Stimulated activated naive CD8-positive, alpha-beta T cell treated with anti-CD3 and anti-CD28 coated beads, Interleukin-15, Interleukin-2, amounts not matched to agents 100 U/mL and 50 U/mL, for 24 hours (primary cell): ENCODE measurements around the gene NUMA1.

ENCODE experiments used
- ATAC-seq: fragments of 150-1000 bp; cut with Tn5 transposase; one replicate; pipeline ENCODE4 v1.10.0; 2021
- DNase-seq: peaks from one replicate; pipeline ENCODE4 v3.0.0; 2021

NUMA1 gene

GRCh38 chr11:72014761-72015320, 65.5 kb downstream of the NUMA1 start:
- DNase-seq, result no peak
- no peak for ATAC-seq

DNA sequence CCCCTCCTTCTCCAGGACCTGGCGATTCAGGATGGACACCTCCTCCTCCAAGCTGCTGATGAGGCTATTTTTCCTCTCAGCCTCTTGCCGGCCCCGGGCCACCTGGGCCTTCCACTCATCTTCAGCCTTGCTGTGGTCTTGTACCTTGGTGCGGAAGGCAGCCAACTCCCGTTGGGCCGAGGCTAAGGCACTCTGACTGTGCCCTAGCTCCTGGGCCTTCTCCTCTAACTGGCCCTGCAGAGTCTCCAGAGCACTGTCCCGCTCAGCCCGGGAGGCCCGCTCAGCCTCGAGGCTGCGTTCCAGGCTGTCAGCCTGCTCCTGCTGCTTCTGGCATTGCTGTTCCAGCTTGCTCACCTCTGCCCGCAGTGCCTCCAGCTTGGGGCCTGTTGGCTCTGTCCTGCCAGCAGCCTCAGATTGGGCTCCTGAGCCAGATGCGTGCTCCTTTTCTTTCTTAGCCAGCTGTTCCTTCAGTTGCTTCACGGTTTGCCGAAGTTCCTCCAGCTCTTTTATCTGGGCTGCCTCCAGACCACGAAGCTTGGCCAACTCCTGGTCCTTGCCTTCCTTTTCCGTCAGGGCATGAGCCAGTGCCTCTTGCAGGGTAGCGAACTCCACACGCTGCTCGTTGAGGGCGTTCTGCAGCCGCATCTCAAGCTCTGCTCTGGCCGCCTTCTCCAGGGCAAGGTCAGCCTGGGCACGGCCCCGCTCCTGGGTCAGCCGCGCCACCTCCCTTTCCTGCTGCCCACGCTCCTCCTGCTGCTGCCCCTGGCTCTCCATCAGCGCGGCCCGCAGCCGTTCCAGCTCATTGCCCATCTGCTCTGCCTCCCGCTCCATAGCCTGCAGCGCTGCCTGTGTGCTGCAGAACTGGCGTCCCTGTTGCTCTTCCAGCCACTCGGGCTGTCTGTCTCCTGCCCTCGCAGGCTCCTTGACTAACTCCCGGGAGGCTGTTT, 66.3 kb downstream of the NUMA1 start:
- ATAC-seq (no peak), DNase-seq (no peak)

DNA sequence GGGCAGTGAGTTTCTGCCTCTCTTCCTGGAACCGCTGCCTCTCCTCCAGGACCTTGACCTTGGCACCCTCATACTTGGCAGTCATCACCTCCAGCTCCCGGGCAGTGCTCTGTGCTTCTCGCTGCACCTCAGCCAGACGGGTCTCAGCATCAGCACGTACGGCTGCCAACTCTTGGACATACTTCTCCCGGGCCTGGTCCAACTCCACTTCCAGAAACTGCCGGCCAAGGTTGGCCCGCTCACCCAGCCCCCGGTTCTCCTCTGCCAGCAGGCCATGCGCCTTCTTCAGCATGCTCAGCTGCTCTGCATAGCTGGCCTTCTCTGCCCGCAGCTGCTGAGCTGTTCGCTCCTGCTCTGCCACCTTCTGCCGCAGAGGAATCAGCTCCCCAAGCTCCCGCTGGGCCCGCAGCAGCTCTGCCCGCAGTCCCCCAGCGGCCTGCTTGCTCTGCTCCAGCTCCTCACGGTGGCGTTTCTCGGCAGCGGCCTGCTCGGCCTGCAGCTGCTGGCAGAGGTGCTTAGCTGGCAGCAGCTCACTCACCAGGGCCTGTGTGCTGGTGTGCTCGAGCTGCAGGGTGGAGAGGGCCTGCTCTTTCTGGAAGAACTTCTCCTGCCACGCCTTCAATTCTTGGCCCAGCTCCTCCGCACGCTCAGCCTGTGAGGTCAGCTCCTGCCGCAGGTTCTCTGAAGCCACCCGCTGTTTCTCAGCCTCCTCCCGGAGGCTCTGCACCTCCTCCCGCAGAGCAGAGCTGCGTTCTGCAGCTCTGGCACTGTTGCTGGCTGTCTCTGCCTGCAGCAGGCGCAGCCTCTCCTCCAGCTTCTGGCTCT, 67.2 kb downstream of the NUMA1 start:
- ATAC-seq, result no peak
- no peak for DNase-seq

DNA sequence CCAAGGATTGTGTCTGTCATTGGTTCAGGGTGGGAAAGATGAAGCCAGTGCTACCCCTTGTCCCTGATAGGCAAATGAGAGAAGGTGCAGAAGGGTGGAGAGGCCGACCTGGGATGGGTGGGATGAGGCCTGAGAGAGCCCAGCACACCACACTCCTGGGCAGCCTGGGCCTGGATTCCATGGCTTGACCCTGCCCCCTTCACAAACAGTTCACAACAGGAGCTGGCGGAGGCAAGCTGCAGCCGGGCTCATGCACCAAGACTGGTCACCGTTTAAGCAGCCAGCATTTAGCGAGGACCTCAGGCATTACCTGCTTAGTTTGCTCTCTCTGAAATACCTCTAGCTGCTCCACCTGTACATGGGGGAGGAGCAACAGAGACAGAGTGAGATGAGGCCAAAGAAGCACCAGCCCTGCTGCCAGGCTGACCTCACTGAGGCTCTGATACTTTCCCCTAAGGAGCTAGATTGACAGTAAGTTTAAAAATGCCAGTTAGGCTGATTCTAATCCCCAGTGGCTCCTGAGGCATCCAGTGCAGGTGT, 68.2 kb downstream of the NUMA1 start:
- no peak for ATAC-seq
- no peak for DNase-seq

- DNase-seq, result no peak
- no peak for ATAC-seq
These were observed 69.7 kb downstream of the NUMA1 start for GRCh38 chr11:72010529-72011233.

DNA sequence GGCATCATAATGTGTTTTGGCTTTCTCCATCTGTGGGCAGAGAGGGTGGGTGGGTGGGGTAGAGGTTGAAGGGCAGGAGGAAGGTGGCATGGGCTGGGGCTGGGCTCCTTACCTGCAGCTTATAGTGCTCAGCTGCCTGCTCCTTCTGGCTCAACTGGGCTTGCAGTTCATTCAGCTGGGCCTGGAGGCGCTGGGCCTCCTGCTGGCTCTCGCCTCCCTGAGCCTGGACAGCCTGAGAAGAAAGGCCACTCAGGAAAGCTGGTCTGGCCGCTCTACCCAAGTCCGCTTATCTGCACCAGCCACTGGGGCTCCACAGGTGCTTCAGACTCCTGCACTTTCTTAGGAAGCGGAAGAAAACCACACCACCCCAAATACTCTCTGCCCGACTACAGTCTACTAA, 71.2 kb downstream of the NUMA1 start:
- ATAC-seq (no peak), DNase-seq (no peak)

DNA sequence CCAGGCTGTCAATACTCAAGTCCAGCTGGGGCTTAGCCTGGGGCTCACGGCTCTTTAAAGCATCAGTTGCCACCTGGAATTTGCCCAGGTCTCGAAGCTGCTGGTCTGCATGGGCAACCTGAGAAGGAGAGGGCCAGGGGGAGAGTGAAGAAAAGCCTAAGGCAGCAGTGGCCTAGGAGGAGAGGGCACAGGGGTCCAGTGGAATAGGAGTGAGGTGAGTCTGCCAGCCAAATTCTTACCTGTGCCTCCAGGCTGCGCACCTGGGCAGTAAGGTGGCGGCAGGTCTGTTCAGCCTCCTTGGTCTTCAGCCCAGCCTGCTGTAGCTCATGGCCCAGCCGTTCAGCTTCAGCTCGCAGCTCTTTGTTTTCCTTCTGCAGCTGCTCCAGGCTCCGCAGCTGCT, 71.6 kb downstream of the NUMA1 start:
- DNase-seq, result no peak
- no peak for ATAC-seq

GRCh38 chr11:72007587-72007986, 72.8 kb downstream of the NUMA1 start:
- ATAC-seq (no peak), DNase-seq (no peak)

DNA sequence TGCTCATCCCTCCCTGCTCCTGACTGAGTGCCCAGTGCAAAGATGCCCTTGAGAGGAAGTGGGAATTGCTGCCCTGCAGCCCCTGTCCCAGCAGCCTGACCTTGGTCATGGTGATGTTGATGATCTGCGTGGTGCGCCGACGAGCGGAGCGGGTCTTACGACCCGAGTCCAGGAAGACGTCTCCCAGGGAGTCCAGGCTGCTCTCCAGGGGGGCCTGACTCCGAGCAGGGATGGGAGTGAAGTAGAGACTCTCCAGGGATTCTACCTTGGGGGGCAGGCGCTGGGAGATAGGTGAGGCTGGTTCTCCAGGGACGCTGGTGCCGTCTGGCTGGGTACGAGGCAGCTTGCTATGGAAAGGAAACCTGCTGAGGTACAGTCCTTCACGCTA, 73.3 kb downstream of the NUMA1 start:
- no peak for ATAC-seq
- no peak for DNase-seq

DNA sequence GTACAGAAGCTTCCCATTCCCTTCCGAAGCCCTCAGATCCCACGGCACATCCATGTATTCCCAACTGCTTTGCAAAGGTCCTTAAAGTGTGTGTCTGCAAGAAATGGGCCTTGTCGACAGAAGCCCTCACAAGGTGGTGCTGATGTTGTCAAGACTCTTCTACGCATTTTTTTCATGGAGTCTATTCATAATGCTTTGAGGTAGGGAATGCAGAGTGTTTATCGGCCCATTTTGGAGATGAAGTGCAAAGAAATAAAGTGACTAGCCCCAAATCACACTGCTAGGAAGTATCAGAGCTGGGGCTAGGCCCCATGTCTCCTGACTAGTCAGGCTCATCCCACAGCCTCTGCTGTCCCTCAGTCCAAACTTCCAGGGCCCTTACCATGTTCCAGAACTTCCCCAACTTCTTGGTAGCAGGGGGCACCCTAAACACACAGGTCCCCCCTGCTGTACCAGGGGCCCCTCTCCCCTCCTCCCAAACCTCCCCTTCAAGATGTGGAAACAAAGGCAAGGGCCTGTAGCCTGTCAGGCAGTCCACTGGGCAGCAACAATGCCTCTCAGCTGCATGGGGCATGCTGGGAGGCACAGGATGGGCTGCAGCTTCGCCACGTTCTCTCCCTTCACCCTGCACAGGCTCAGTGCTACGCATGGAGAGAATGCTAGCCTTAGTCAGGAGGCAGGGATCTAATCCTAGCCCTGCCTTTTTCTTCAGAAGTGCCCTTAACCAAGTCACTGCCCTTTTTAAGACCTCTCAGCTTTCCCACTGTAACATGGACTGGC, 73.8 kb downstream of the NUMA1 start:
- ATAC-seq (no peak), DNase-seq (no peak)

GRCh38 chr11:72005347-72006260, 74.7 kb downstream of the NUMA1 start:
- ATAC-seq (no peak), DNase-seq (no peak)

DNA sequence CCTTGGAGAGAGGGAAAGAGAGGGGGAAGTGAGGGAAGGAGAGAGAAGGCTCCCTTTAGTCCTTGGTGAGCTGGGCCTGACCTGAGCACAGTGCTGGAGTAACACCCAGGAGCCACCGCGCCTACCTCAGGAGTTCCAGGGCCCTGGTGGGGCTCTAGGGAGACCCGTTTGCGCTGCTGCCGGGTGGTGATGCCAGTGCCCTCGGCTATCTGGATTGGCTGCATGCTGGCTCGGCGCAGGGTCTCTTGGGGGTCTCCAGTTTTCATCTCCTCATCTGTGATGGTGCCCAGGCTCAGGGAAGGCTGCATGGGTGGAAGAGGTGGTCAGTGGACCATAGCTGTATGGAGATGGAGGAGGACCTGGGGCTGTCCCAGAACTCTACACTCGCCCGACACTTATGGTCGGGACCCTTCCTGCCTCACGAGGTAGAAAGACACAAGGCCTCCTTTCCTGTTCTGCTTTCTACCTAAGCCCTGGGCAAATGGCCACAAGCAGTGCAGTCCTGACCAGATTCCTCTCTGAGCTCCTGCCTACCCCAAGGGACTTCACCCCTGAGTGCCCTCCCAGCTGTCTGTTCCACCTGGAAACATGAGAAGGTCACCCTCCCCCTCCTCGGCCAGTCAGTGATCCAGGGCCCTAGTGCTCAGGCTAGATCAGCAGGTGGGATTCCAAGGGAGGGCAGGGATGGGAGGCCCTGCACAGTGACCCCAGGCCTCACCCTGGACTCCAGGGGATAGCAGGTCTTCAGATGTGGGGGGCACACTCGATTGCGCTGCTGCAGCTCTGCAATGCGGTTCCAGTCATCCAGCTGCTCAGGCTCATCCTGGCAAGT, 75.6 kb downstream of the NUMA1 start:
- DNase-seq, result no peak
- ATAC-seq, result no peak

- DNase-seq (no peak), ATAC-seq (no peak)
These were observed 76.6 kb downstream of the NUMA1 start for GRCh38 chr11:72003776-72004171.

GRCh38 chr11:72002841-72003775, 77.2 kb downstream of the NUMA1 start:
- DNase-seq, result no peak
- no peak for ATAC-seq

GRCh38 chr11:72001834-72002591, 78.3 kb downstream of the NUMA1 start:
- no peak for ATAC-seq

GRCh38 chr11:72001285-72001684, 79.1 kb downstream of the NUMA1 start:
- ATAC-seq (no peak), DNase-seq (no peak)

More at GRCh38 chr11:72001834-72002591, 78.3 kb downstream of the NUMA1 start:
- DNase-seq, result no peak

DNA sequence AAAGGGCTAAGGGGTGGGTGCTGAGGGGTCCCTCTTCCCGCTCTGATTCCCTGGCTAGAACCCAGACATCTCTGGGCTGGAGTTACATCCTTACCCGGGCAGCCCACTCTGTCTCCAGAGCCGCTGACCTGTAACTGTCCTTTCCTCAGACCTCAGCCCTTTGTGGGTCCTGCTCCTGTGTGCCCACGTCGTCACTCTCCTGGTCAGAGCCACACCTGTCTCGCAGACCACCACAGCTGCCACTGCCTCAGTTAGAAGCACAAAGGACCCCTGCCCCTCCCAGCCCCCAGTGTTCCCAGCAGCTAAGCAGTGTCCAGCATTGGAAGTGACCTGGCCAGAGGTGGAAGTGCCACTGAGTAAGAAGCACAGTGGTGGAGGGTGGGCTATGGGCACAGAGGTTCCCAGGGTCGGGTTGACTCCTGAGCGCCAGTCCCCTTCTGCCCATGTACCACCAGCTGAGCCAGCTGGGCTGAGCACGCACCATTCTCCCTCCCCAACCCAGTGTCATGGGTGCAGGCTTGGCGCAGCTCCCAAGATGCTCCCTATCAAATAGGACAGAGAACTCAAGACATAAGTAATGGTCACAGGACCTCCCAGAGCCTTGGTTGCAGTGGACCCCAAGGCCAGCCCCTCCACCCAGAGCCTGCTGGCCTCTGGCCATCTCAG, 80.0 kb downstream of the NUMA1 start:
- ATAC-seq, result no peak
- DNase-seq, result no peak
